ENCODE results near the gene USP6NL. TPM values are rescaled to one million over a fixed set of nuclear protein-coding genes. Genes with fewer than 3 reads are reported as not detected.

USP6NL gene
- total and polyA plus RNA-seq, 10 of the 15 experiments (the other 5 are each of a cell fraction or from before 2014, with no cell fraction given) = 4.0 to 27.7 (median 18.2) TPM

- FAIRE-seq = no peak
Measured at GRCh38 chr10:11594589-11595394, 16.7 kb downstream of the USP6NL start.

More at GRCh38 chr10:11594589-11595394, 16.7 kb downstream of the USP6NL start:
- BruUV-seq (replicated peaks) = no TSS peak
- no peaks in the 10 kb centered on the region for H3K27me3 ChIP-seq (replicated peaks in 1 of 2; ENCODE audit: control insufficient read depth in 2 of 2, insufficient read depth in 2 of 2, low read length in 1 of 2)
- TF ChIP-seq POU2F2 (IDR thresholded peaks at IDR 0.05; ENCODE audit: borderline replicate concordance, low read depth, low read length) = no peak
- no peak for TF ChIP-seq TARDBP (IDR thresholded peaks at IDR 0.05; ENCODE audit: borderline replicate concordance)
- TF ChIP-seq ZNF687 (IDR thresholded peaks at IDR 0.05) = no peak
- no peak for TF ChIP-seq MXI1 (IDR thresholded peaks at IDR 0.05; ENCODE audit: low read depth, low read length)
- TF ChIP-seq HCFC1 (IDR thresholded peaks at IDR 0.05; ENCODE audit: low read length) = no peak
- TF ChIP-seq SRF (IDR thresholded peaks at IDR 0.05; ENCODE audit: low read depth in 2 of 2, low read length in 2 of 2) = no peak
- TF ChIP-seq POLR2AphosphoS2 (IDR thresholded peaks at IDR 0.05; ENCODE audit: low read depth, low read length) = no peak
- no peak for TF ChIP-seq KAT2A (conservative IDR thresholded peaks at IDR 0.05; ENCODE audit: control insufficient read depth, low read depth, low read length)
- TF ChIP-seq MYC (IDR thresholded peaks at IDR 0.05; ENCODE audit: insufficient read depth, insufficient read length, insufficient replicate concordance, low read length, severe bottlenecking) = no peak
- TF ChIP-seq RBBP5 (conservative IDR thresholded peaks at IDR 0.05) = no peak
- TF ChIP-seq ZNF24 (IDR thresholded peaks at IDR 0.05) = no peak
- TF ChIP-seq KDM1A (IDR thresholded peaks at IDR 0.05; ENCODE audit: borderline replicate concordance) = no peak
- TF ChIP-seq SREBF2 (IDR thresholded peaks at IDR 0.05; ENCODE audit: low read length) = no peak
- no peak for TF ChIP-seq NRF1 (conservative IDR thresholded peaks at IDR 0.05; ENCODE audit: low read depth, low read length)
- no peak for TF ChIP-seq BMI1 (IDR thresholded peaks at IDR 0.05; ENCODE audit: borderline replicate concordance)
- no peak for TF ChIP-seq CHD4 (IDR thresholded peaks at IDR 0.05)
- TF ChIP-seq MTA2 (IDR thresholded peaks at IDR 0.05; ENCODE audit: low read depth) = no peak
- no peak for TF ChIP-seq ETV6 (conservative IDR thresholded peaks at IDR 0.05 in 1 of 2, IDR thresholded peaks at IDR 0.05 in 1 of 2; ENCODE audit: borderline replicate concordance in 1 of 2, low read depth in 1 of 2)
- H3K79me2 ChIP-seq (ENCODE audit: control insufficient read depth, insufficient read depth, low read length) = peaks cover 96% of the 10 kb centered on the region
- no peak overlapping the region for H2AFZ ChIP-seq (ENCODE audit: control insufficient read depth, low read depth, low read length)
- H4K20me1 ChIP-seq (ENCODE audit: control insufficient read depth, insufficient read depth) = no peaks in the 10 kb centered on the region
- peaks cover 0 to 3% of the 10 kb centered on the region in 2 experiments; a peak in 2 of 4 replicates for H3K36me3 ChIP-seq (ENCODE audit: control insufficient read depth in 2 of 2, insufficient read depth in 2 of 2, low read length in 1 of 2)
- intact Hi-C loops (cut with micrococcal nuclease; ENCODE audit: unreplicated experiment) (no loop called here), in situ Hi-C loops (cut with MboI) (no loop called here)
- DNase-seq (ENCODE audit: low read depth, low spot score) (no peak), ATAC-seq (peak; percentile 22)
- peaks cover 13% of the 10 kb centered on the region for H3K4me1 ChIP-seq (ENCODE audit: control insufficient read depth, insufficient read depth, low read length)
- H3K9me3 ChIP-seq (replicated peaks; ENCODE audit: control insufficient read depth, insufficient read depth, low read length) = no peaks in the 10 kb centered on the region
- CTCF ChIA-PET = interaction anchor here (0.6 to 2.3 kb wide), 8 partner anchors 12 to 79 kb away, joined by 3 to 9 read pairs (median 4); no protein-coding TSS in a partner anchor
- SMC1A ChIA-PET (ENCODE audit: uncharacterized antibody, unreplicated experiment) = interaction anchor here (0.6 to 4.2 kb wide), 18 partner anchors 9 to 163 kb away, joined by 3 to 36 read pairs (median 4); no protein-coding TSS in a partner anchor
- RAD21 ChIA-PET (ENCODE audit: unreplicated experiment) = interaction anchor here (0.7 to 2.1 kb wide), 5 partner anchors 15 to 81 kb away, joined by 3 to 6 read pairs (median 4); no protein-coding TSS in a partner anchor
- peak overlapping the region; percentile 17 for H3K4me2 ChIP-seq (ENCODE audit: control insufficient read depth, insufficient read depth)
- WGBS (ENCODE audit: insufficient coverage, insufficient replicate concordance, low lambda C conversion rate, missing lambda C conversion rate) = 56% methylated on average over 6 of the region's 6 CpGs
- peak overlapping the region; percentile 5; the same call in 1 of the 2 replicates for H3K4me3 ChIP-seq
- H3K27ac ChIP-seq (ENCODE audit: control insufficient read depth, insufficient read depth) = peak overlapping the region; percentile 34
- no peak overlapping the region for H3K9ac ChIP-seq (ENCODE audit: control insufficient read depth, insufficient read depth, low read length)
- POLR2A ChIA-PET = interaction anchor here (0.7 to 1.7 kb wide), 3 partner anchors 9 to 22 kb away, joined by 3 to 8 read pairs (median 4); no protein-coding TSS in a partner anchor

All from GM12878 (cell line).